HTR-8/SVneo (cell line): ENCODE data around the gene RAB27B.

Experiments
- DNase-seq: peaks from one replicate; pipeline ENCODE4 v3.0.0; 2011; ENCODE audit warnings: low spot score, mixed read lengths; ENCODE audit not compliant: insufficient read length
- FAIRE-seq: peaks from 2 replicates; lab custom pipeline; 2011; peaks lifted over from hg19 to GRCh38; lab: Jason Lieb, UNC

RAB27B gene

GRCh38 chr18:54942569-54942968 lies 114.3 kb downstream of the RAB27B start:
- no peak for FAIRE-seq
- no peak for DNase-seq
